ENCODE results near the gene IL15.

DNA sequence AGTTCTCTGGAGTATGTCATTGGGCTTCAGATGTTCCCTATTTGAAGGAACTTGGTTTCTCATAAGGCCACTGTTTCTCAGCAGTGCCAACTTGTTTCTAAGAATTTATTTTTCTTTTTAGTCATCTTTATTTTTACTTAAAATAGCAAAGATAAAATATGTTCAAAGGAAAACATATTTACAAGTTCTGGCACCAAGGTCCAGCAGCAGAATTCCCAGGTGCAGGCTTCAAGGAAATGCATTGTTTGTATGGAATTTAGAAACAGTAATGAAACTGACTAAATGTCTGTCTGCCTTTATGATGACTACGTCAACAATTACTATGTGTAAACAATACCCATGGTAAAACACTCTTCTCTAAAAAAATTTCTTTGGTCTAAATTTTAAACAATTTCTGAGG lies 109.6 kb downstream of the IL15 start:
- TF ChIP-seq, protein P1, sequence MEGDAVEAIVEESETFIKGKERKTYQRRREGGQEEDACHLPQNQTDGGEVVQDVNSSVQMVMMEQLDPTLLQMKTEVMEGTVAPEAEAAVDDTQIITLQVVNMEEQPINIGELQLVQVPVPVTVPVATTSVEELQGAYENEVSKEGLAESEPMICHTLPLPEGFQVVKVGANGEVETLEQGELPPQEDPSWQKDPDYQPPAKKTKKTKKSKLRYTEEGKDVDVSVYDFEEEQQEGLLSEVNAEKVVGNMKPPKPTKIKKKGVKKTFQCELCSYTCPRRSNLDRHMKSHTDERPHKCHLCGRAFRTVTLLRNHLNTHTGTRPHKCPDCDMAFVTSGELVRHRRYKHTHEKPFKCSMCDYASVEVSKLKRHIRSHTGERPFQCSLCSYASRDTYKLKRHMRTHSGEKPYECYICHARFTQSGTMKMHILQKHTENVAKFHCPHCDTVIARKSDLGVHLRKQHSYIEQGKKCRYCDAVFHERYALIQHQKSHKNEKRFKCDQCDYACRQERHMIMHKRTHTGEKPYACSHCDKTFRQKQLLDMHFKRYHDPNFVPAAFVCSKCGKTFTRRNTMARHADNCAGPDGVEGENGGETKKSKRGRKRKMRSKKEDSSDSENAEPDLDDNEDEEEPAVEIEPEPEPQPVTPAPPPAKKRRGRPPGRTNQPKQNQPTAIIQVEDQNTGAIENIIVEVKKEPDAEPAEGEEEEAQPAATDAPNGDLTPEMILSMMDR (conservative IDR thresholded peaks at IDR 0.05; ENCODE audit: low read depth, low read length), result no peak
- TF ChIP-seq, protein P2, sequence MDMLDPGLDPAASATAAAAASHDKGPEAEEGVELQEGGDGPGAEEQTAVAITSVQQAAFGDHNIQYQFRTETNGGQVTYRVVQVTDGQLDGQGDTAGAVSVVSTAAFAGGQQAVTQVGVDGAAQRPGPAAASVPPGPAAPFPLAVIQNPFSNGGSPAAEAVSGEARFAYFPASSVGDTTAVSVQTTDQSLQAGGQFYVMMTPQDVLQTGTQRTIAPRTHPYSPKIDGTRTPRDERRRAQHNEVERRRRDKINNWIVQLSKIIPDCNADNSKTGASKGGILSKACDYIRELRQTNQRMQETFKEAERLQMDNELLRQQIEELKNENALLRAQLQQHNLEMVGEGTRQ (IDR thresholded peaks at IDR 0.05; ENCODE audit: low read depth, low read length), result no peak
- TF ChIP-seq POLR2A (IDR thresholded peaks at IDR 0.05; ENCODE audit: low read depth, low read length) (no peak), NFE2L2 (IDR thresholded peaks at IDR 0.05; ENCODE audit: low read depth, low read length) (no peak), CEBPB (IDR thresholded peaks at IDR 0.05; ENCODE audit: low read depth, low read length) (no peak), SMC3 (IDR thresholded peaks at IDR 0.05; ENCODE audit: low read depth, low read length) (no peak), RAD21 (IDR thresholded peaks at IDR 0.05; ENCODE audit: low read length) (no peak), BHLHE40 (IDR thresholded peaks at IDR 0.05; ENCODE audit: low read depth, low read length) (no peak), FOS (IDR thresholded peaks at IDR 0.05; ENCODE audit: low read depth, low read length) (no peak), RFX5 (IDR thresholded peaks at IDR 0.05; ENCODE audit: low read depth, low read length) (no peak)

Data from IMR-90 (cell line).